Measurements from ENCODE around the gene RPS25.
A peak's percentile ranks its signal among the peaks of the same experiment; 100 is the strongest.
"Not testable (repeated sequence)": the region's sequence is repeated elsewhere in the genome, so short reads cannot be mapped to it uniquely, and the experiment has no call there.

The RPS25 gene

DNA sequence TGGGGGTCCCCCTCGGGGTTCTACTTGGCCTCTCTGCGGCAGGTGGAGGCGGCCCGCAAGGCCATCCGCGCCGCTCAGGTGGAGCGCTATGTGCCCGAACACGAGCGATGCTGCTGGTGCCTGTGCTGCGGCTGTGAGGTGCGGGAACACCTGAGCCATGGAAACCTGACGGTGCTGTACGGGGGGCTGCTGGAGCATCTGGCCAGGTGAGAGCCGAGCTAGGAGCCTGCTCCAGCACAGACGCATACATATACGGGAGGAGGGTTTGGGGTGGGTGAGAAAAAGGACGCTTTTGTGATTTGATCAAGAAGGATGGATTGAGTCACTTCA is 19.8 kb downstream of the RPS25 start:
- Histone ChIP-seq H3K4me3 (ENCODE audit: low read length) (peak overlapping the region; percentile 81), H3K27me3 (ENCODE audit: control insufficient read depth, insufficient read depth, low read length) (no peaks in the 10 kb centered on the region), H3K36me3 (ENCODE audit: control insufficient read depth, insufficient read depth, low read length) (peaks cover 4% of the 10 kb centered on the region), H3K9ac (ENCODE audit: low read length) (peak overlapping the region; percentile 95), H3K27ac (ENCODE audit: low read depth, low read length) (peak overlapping the region; percentile 86), H3K4me1 (ENCODE audit: control insufficient read depth, insufficient read depth, low read length) (peaks cover 9% of the 10 kb centered on the region)

DNA sequence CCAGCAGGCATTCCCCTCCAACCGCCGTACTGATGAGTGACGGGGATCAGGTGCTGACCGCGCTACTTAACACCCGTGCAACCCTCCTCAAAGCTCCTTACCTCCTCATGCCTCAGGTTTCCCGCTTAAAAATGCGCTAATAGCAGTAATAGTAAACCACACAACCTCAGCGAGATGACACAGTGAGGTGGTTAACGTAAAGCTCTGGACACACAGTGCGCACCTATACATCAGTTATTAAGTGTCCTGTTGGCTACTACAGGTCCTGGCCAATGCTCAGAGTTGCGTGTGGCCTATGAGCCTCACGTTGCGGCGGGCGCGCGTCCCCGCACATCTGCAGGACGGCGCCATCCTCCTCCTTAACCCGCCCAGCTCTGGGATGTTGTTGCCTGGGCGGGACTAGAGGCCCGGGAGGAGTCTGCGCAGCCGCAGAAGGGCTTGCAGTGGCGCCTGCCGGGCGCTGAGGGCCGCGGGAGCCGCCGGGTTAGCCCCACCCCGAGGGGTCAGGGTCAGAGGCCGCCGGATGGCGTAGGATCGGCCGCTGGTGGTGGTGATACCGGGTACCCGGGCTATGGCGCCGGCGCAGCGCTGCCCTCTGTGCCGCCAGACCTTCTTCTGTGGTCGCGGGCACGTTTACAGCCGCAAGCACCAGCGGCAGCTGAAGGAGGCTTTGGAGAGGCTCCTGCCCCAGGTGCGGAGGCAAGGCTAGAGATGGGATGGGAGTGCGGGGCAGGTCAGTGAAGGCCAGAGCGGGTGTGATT is 20.3 kb downstream of the RPS25 start, which contains the start of gene CENATAC:
Gene CENATAC, plus strand, starts transcription at position 512 of the 761 bp plus-strand sequence. Its CDS starts 60 bp downstream, at position 572.
- peak within 1 kb of the TSS; percentile 86 for H3K27ac ChIP-seq (ENCODE audit: low read depth, low read length)
- H3K27me3 ChIP-seq (ENCODE audit: control insufficient read depth, insufficient read depth, low read length), result no peaks in the 10 kb centered on the region
- peaks cover 4% of the 10 kb centered on the region for H3K36me3 ChIP-seq (ENCODE audit: control insufficient read depth, insufficient read depth, low read length)
- peaks cover 9% of the 10 kb centered on the region for H3K4me1 ChIP-seq (ENCODE audit: control insufficient read depth, insufficient read depth, low read length)
- H3K4me3 ChIP-seq (ENCODE audit: low read length), result peak within 1 kb of the TSS; percentile 81
- H3K9ac ChIP-seq (ENCODE audit: low read length), result peak within 1 kb of the TSS; percentile 95

GRCh38 chr11:118996926-118997626 is 21.1 kb downstream of the RPS25 start:
- Histone ChIP-seq H3K4me1 (ENCODE audit: control insufficient read depth, insufficient read depth, low read length) (peaks cover 9% of the 10 kb centered on the region), H3K36me3 (ENCODE audit: control insufficient read depth, insufficient read depth, low read length) (peaks cover 4% of the 10 kb centered on the region), H3K9ac (ENCODE audit: low read length) (peak overlapping the region; percentile 7), H3K27ac (ENCODE audit: low read depth, low read length) (peak overlapping the region; percentile 86), H3K27me3 (ENCODE audit: control insufficient read depth, insufficient read depth, low read length) (no peaks in the 10 kb centered on the region), H3K4me3 (ENCODE audit: low read length) (peak overlapping the region; percentile 81)

GRCh38 chr11:118991486-118992038 is 26.6 kb downstream of the RPS25 start:
- H3K36me3 ChIP-seq (ENCODE audit: control insufficient read depth, insufficient read depth, low read length); H3K27me3 ChIP-seq (ENCODE audit: control insufficient read depth, insufficient read depth, low read length); H3K27ac ChIP-seq (ENCODE audit: low read depth, low read length); H3K4me3 ChIP-seq (ENCODE audit: low read length); H3K4me1 ChIP-seq (ENCODE audit: control insufficient read depth, insufficient read depth, low read length); H3K9ac ChIP-seq (ENCODE audit: low read length): not testable (repeated sequence)

GRCh38 chr11:118988280-118988679 is 29.9 kb downstream of the RPS25 start:
- H3K4me3 ChIP-seq (ENCODE audit: low read length), result no peak overlapping the region
- H3K27me3 ChIP-seq (ENCODE audit: control insufficient read depth, insufficient read depth, low read length), result no peaks in the 10 kb centered on the region
- no peaks in the 10 kb centered on the region for H3K4me1 ChIP-seq (ENCODE audit: control insufficient read depth, insufficient read depth, low read length)
- H3K36me3 ChIP-seq (ENCODE audit: control insufficient read depth, insufficient read depth, low read length), result no peaks in the 10 kb centered on the region
- no peak overlapping the region for H3K27ac ChIP-seq (ENCODE audit: low read depth, low read length)
- H3K9ac ChIP-seq (ENCODE audit: low read length), result no peak overlapping the region

DNA sequence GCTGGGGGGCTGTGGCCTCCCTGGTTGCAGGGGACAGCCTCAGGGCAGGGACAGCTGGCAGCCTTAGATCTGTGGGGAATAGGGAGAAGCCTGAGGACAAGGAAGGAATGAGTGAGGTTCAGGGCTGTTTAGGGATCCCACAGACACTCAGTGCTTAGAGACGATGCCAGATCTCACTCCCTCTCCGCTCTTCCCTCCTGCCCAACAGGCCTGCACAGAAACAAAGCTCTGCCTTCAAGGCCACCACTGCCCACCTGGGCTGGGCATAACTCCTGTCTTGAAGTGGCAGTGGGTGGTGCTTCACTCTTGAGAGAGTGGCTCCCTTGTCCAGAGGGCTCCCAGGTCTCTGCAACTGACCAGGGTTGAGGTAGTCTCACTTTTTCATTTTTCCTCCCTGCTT is 33.3 kb downstream of the RPS25 start:
- Histone ChIP-seq H3K36me3 (ENCODE audit: control insufficient read depth, insufficient read depth, low read length) (no peaks in the 10 kb centered on the region), H3K27ac (ENCODE audit: low read depth, low read length) (no peak overlapping the region), H3K4me1 (ENCODE audit: control insufficient read depth, insufficient read depth, low read length) (no peaks in the 10 kb centered on the region), H3K27me3 (ENCODE audit: control insufficient read depth, insufficient read depth, low read length) (no peaks in the 10 kb centered on the region), H3K4me3 (ENCODE audit: low read length) (no peak overlapping the region), H3K9ac (ENCODE audit: low read length) (no peak overlapping the region)

DNA sequence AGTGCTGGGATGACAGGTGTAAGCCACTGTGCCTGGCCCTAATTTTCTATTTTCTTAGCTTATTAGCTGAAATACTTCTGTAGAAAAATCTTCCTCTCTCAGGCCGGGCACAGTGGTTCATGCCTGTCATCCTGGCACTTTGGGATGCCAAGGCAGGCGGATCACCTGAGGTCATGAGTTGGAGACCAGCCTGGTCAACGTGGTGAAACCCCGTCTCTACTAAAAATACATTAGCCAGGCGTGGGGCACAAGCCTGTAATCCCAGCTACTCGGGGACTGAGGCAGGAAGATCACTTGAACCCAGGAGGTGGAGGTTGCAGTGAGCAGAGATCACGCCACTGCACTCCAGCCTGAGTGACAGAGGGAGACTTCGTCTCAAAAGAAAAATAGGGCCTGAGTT is 33.8 kb downstream of the RPS25 start:
- not testable (repeated sequence) for H3K36me3 ChIP-seq (ENCODE audit: control insufficient read depth, insufficient read depth, low read length); H3K9ac ChIP-seq (ENCODE audit: low read length); H3K27ac ChIP-seq (ENCODE audit: low read depth, low read length); H3K27me3 ChIP-seq (ENCODE audit: control insufficient read depth, insufficient read depth, low read length); H3K4me3 ChIP-seq (ENCODE audit: low read length); H3K4me1 ChIP-seq (ENCODE audit: control insufficient read depth, insufficient read depth, low read length)

GRCh38 chr11:118980191-118980881 is 37.8 kb downstream of the RPS25 start:
- no peak overlapping the region for H3K27ac ChIP-seq (ENCODE audit: low read depth, low read length)
- H3K9ac ChIP-seq (ENCODE audit: low read length), result no peak overlapping the region
- no peaks in the 10 kb centered on the region for H3K4me1 ChIP-seq (ENCODE audit: control insufficient read depth, insufficient read depth, low read length)
- H3K27me3 ChIP-seq (ENCODE audit: control insufficient read depth, insufficient read depth, low read length), result peaks cover 3% of the 10 kb centered on the region
- peak overlapping the region; percentile 15 for H3K4me3 ChIP-seq (ENCODE audit: low read length)
- no peaks in the 10 kb centered on the region for H3K36me3 ChIP-seq (ENCODE audit: control insufficient read depth, insufficient read depth, low read length)

DNA sequence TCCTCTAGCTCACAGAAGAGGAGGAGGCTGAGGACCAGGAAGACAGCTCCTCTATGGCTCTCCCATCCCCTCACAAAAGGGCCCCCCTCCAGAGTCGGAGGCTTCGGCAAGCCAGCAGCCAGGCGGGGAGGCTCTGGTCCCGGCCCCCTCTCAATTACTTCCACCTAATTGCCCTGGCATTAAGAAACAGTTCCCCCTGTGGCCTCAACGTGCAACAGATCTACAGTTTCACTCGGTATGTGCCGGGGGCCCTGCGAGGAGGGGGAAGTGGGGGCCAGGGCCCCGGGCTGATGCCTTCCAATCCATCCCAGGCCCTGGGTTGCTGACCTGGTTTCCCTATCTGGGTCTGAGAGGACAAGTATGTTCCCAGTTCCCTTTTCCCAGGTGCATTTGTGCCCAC is 38.7 kb downstream of the RPS25 start:
- Histone ChIP-seq H3K27ac (ENCODE audit: low read depth, low read length) (no peak overlapping the region), H3K27me3 (ENCODE audit: control insufficient read depth, insufficient read depth, low read length) (peaks cover 3% of the 10 kb centered on the region), H3K9ac (ENCODE audit: low read length) (no peak overlapping the region)

GRCh38 chr11:118975771-118976709 is 42.1 kb downstream of the RPS25 start:
- H3K4me1 ChIP-seq (ENCODE audit: control insufficient read depth, insufficient read depth, low read length), result no peaks in the 10 kb centered on the region
- no peaks in the 10 kb centered on the region for H3K36me3 ChIP-seq (ENCODE audit: control insufficient read depth, insufficient read depth, low read length)
- H3K27ac ChIP-seq (ENCODE audit: low read depth, low read length), result no peak overlapping the region
- H3K4me3 ChIP-seq (ENCODE audit: low read length), result no peak overlapping the region
- H3K9ac ChIP-seq (ENCODE audit: low read length), result no peak overlapping the region
- peaks cover 3% of the 10 kb centered on the region for H3K27me3 ChIP-seq (ENCODE audit: control insufficient read depth, insufficient read depth, low read length)

More for the DNA sequence above, 38.7 kb downstream of the RPS25 start:
- Histone ChIP-seq H3K36me3 (ENCODE audit: control insufficient read depth, insufficient read depth, low read length) (no peaks in the 10 kb centered on the region), H3K4me3 (ENCODE audit: low read length) (no peak overlapping the region), H3K4me1 (ENCODE audit: control insufficient read depth, insufficient read depth, low read length) (no peaks in the 10 kb centered on the region)

- H3K36me3 ChIP-seq (ENCODE audit: control insufficient read depth, insufficient read depth, low read length), result no peaks in the 10 kb centered on the region
- peaks cover under 1% of the 10 kb centered on the region for H3K27me3 ChIP-seq (ENCODE audit: control insufficient read depth, insufficient read depth, low read length)
- H3K4me3 ChIP-seq (ENCODE audit: low read length), result no peak overlapping the region
- H3K27ac ChIP-seq (ENCODE audit: low read depth, low read length), result no peak overlapping the region
- no peak overlapping the region for H3K9ac ChIP-seq (ENCODE audit: low read length)
- H3K4me1 ChIP-seq (ENCODE audit: control insufficient read depth, insufficient read depth, low read length), result no peaks in the 10 kb centered on the region
These were observed 44.2 kb downstream of the RPS25 start for GRCh38 chr11:118973985-118974384.

All from rectal smooth muscle tissue (tissue), 1 donor.